Skeletal muscle cell (primary cell): ENCODE data around the gene LRP2.

Experiments used
- DNase-seq: peaks from one replicate; pipeline ENCODE4 v3.0.0-alpha.2; 2010; ENCODE audit warnings: low read depth
- H3K4me3 ChIP-seq: 2 replicates; pipeline ENCODE4 v1.5.1; 2011; ENCODE audit warnings: low read depth, mild to moderate bottlenecking, control low read depth, low read length, moderate library complexity

LRP2 gene

DNA sequence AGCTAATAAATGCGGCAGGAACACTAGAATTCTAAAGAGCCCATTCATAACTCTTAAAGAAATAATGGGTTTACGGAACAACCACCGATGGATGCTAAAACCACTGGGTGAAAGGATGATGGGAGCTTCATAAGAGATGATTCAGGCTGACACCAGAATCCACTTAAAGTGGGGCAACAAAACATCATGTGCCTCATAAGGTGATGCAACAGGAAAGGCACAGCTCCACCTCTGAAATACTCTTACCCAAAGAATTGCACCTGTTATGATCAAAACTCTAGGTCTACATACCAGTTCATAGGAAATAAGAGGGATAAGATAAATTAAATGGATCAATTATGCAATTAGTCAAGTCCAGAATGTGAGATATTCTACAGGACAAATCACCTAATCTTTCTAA is 161.6 kb downstream of the LRP2 start:
- no peak overlapping the region for H3K4me3 ChIP-seq
- no peak for DNase-seq

DNA sequence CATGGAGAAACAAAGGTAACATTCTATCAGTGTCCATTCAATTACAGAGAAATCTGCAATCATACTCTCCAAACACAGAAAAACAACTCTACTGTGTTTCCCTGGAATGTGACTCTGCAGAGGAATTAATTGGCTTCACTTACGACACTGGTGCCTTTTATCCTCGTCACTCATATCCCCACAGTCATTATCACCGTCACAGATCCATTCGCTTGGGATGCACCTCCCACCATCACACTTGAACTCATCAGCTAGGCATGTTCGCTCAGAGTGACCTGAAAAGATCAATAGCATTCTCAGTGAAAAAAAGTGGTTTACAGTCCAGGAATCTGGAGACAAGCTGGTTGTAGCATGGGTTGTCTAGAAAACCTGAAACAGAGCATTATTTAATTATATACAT is 168.7 kb downstream of the LRP2 start:
- DNase-seq, result no peak
- H3K4me3 ChIP-seq, result no peak overlapping the region

DNA sequence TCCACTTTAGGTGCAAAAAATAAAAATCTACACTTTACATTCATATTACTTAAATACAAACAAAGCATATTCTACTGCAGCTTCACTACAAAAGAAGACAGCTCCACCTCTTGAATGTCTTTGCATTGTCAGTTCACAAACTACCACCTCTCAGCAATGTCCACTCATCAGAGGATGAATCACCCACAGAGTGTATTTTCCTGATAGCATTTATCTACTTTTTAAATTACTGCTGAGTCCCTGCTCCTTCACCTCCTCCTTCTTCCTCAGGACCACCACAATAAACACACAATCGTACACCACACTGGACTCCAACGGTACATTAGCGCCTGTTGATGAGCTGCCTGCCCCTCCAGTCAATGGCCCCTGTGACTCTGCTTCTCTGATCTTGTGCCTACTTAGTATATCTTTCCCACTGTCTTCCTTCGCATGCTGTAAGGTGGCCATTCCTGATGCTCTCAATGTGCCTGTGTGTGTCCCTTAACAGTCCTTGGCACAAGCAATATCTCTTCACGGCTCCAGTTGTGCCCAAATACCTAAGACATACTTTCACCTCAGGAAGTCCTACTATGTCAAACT is 172.0 kb downstream of the LRP2 start:
- no peak overlapping the region for H3K4me3 ChIP-seq
- no peak for DNase-seq

DNA sequence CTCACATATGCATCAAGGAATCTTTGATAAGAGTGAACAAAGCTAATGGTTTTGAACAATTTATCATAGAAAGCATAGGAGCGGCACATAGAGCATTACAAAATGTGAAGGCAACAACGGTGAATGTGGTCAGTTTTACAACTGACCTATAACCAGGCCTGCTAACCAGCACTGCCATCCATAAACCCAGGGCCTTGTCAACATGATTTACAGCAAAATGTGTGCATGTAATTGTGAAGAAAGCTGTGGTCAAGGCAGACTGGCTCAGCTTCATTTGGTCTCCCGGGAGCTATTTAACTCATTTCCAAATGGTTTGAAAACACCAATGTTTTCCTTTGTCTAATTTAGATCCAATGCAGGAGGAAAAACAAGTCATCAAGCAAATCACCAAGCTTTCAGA is 173.2 kb downstream of the LRP2 start:
- DNase-seq, result no peak
- no peak overlapping the region for H3K4me3 ChIP-seq

DNA sequence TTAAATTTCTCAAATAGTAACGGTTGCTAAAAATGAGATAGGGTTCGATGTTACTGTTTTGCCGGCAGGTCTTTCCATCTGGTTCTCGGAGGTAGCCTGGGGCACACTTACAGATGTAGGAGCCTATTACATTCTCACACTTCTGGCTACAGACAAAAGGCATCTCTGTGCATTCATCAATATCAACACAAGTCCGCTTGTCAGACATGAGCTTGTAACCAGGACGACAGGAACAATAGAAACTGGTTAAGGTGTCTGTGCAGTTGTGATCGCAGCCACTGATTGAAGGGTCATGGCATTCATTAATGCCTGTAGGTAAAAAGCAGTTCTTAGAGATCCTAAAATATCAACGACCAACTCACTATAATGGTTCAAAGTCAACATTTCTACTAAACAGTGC is 176.6 kb downstream of the LRP2 start:
- no peak for DNase-seq
- H3K4me3 ChIP-seq, result no peak overlapping the region

DNA sequence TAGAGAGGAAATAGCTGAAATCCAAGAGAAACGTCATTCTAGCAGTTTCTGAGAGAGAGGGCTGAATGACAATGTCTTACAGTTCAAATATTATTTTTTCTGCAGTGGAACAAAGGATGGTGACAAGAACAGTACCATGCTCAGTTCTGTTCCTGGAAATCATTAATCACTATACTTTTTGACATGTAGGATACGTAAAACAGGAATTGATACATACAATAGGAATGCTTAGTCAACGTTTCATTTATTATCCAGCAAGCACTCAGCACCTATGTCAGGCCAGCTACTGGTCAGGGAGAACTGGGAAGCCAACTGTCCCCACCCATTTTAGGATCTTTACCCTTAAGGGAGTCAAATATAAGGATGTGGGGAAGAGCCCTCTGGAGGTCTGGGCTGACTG is 178.3 kb downstream of the LRP2 start:
- no peak overlapping the region for H3K4me3 ChIP-seq
- no peak for DNase-seq

DNA sequence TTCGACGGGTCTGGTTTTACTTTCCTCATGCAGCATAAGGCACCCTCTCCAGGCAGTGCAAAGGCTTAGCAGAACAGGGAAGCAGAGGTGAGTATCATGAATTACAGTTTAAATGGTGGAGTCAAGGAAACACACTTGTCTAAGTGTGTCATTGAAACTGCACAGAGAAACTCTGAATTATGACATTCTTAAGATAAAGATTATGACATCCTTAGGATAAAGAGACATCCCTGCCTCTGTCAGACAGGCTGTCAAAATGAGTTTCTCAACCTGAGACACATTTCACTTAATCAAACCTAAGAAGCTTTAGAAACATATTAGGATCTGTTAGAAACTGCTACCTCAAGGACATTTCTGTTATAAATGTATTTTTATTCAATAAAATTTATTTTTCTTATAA is 179.8 kb downstream of the LRP2 start:
- H3K4me3 ChIP-seq, result no peak overlapping the region
- DNase-seq, result no peak

DNA sequence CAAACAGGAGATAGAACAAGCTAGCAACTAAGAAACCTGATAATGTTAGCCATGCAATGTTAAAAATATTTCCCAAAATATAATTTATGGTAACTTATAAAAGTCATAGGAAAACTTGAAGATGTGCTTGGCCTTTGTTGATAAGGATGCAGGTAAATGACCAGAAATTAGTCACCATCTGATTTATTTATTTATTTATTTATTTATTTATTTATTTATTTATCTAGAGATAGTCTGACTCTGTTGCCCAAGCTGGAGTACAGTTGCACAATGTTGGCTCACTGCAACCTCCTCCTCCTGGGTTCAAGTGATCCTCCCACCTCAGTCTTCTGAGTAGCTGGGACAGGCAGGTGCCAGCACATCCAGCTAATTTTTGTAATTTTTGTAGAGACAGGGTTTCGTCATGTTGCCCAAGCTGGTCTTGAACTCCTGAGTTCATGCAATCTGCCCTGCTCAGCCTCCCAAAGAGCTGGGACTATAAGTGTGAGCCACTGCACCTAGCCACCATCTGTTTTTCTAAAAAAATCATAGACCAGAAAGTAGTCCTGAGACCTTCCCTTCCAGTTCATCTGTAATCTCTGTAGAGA is 183.4 kb downstream of the LRP2 start:
- no peak for DNase-seq
- no peak overlapping the region for H3K4me3 ChIP-seq

DNA sequence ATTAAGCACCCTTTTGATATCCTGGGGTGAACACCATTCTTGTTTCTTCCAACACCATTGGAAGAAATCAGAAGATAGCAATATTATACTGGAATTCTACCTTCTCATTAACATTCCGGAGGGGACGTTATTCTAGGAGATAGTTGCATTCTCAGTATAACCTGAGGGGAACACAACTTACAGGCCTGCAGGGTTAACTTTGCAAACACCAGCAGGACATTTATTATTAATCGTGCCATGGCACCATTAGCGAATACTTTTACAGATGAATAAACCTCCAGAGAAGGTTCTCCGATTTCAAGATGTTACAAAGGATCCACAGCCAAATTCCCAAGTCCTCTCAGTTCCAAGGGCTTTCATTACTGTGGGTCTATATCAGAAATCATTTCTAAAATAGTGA is 184.0 kb downstream of the LRP2 start:
- no peak for DNase-seq
- no peak overlapping the region for H3K4me3 ChIP-seq

DNA sequence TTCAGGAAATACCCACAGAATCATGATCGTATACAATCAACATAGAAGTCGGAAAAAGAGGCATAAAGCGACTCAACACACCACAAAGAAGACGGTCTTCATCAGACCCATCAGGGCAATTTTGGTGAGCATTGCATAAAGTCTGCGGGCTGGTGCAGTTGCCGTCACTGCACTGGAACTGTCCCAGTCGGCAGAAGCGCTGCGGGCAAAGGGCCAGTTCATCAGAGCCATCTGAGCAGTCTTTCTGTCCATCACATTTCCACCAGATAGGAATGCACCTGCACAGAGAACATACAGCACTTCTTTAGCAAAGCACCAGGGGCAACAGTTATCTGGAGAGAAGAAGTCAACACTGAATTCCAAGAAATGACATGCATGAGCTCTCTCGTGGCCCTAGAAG is 187.2 kb downstream of the LRP2 start:
- no peak overlapping the region for H3K4me3 ChIP-seq

DNA sequence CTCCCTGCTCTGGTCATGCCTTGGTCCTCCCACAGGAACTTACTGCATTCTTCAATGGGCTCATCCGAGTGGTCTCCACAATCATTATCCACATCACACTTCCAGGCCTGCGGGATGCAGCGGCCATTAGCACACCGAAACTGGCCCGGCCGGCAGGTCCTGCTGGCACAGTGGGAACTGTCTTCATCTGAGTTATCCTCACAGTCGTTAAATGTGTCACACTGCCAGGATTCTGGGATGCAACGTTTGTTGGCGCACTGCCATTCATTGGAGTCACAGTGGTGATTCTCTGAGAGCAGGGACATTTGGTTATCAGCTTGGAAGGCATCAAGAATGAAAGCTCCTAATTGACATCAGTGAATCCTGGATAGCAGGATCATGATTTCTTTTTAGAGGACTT is 188.5 kb downstream of the LRP2 start:
- no peak overlapping the region for H3K4me3 ChIP-seq

More for the DNA sequence above, 187.2 kb downstream of the LRP2 start:
- DNase-seq, result no peak

DNA sequence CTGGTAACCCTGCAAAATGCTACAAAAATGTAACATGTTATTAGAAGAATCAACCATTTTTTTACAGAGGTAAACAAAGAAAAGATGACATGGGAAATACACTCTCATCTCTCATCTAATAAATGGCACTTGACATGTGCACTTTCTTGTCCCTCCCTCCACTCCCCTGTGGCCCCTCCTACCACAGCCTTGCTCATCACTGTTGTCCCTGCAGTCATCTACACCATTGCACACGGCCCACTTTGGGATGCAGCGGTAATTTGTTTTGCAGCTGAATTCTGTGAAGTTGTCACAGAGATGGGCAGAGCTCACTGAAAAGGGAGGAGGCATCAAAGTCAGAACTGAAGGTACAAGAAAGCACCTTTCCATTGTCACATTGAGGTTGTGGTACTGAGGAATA is 189.4 kb downstream of the LRP2 start:
- DNase-seq, result no peak
- H3K4me3 ChIP-seq, result no peak overlapping the region

More for the DNA sequence above, 188.5 kb downstream of the LRP2 start:
- DNase-seq, result no peak

DNA sequence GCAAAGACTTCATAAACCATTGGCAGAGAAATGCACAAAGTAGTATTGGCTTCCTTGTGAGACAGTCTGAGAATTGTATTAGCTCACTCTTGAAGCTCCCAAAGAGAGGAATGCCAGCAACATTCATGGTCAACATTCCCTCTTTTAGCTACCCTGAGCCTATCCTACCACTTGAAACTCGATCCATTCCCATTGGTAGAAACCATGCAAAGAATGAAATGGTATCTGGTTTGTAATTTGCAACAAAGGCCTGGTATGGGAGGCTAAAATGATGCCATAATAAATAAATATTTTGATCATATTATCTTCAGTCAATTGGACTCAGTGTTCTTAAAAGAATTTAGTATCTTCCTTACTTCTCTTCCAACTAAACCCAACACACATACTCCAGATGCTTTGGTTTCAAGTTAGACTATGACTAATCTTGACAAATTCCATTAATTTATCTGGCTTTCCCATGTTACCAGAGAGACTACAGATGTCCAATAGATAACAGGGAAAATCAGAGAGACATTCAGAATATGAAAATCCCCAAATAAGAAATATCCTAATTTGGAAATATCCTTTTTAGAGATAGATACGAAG is 190.1 kb downstream of the LRP2 start:
- DNase-seq, result no peak

DNA sequence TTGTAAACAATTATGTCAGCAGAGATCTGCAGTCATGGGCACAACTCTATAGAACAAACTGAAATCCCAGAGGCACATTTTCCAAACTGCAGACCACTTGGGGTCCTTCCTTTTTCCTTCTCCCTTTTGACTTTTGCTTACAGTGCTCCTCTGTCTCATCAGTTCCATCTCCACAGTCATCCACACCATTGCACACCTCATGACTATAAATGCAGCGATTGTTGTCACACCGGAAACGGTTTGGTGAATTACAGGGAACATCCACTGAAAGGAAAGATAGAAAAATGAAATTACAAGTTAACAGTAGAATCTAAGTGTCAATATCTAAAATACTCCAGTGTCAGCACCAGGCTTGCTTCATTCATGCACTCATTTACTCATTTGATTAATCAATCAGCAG is 196.5 kb downstream of the LRP2 start:
- no peak for DNase-seq
- H3K4me3 ChIP-seq, result no peak overlapping the region

More for the DNA sequence above, 190.1 kb downstream of the LRP2 start:
- H3K4me3 ChIP-seq, result no peak overlapping the region

DNA sequence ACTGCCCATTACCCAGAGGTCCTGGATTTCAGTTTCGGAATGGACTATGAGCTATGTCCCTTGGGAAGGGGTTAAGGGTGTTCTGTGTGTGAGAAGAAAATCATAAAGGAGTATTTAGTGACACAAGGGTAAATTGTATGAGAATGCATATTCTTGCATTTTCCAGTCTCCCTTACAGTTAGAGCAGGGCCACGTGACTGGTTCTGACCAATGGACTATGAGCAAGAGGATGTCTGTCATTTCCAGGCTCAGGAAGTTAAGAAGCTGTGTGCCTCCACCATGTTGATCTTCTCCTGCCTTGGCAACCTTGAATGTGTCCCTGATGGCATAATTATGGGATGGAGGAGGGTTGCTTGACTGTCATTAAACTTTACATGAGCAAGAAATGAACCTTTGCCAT is 198.0 kb downstream of the LRP2 start:
- H3K4me3 ChIP-seq, result no peak overlapping the region
- DNase-seq, result no peak

DNA sequence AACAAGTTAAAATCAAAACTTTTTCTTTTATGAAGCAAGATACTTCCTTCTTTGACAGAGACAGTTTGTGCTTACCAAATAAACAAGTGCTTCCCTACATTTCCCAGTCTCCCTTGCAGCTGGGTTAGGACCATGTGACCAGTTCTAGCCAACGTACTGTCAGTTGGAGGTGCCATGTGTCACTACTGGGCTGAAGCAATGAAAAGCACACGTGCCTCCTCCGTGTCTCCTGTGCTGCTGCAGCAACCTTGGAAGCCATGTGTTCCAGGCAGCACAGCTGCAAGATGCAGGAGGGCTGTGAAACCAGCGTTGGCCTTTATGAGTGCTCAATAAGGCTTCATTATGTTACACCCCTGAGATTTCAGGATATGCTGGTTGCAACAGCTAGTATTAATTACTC is 199.7 kb downstream of the LRP2 start:
- no peak overlapping the region for H3K4me3 ChIP-seq
- no peak for DNase-seq

DNA sequence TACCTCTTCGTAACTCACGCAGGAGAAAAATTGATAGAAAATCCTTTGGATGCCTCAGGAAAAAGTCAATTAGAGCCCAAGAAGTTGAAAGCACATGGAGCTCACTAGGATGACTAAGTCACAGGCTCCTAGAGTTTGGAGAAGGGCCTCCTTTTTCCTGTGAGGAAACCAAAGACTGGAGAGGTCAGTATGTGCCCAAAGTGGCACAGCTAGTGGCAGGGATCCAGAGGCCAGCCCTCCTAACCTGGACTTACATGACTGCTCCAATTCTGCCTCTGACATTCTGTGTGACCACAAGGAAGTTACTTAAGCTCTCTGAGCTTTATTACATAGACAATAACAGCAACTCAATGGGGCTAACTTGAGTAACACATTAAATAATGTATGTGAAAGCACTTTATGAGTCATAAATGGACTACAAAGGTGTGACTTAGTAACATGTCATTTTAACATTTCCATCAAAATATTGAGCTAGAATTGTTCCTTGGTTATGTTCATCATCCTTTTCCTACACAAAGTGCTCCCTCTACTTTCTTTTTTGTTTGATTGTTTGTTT is 201.3 kb downstream of the LRP2 start:
- no peak for DNase-seq

DNA sequence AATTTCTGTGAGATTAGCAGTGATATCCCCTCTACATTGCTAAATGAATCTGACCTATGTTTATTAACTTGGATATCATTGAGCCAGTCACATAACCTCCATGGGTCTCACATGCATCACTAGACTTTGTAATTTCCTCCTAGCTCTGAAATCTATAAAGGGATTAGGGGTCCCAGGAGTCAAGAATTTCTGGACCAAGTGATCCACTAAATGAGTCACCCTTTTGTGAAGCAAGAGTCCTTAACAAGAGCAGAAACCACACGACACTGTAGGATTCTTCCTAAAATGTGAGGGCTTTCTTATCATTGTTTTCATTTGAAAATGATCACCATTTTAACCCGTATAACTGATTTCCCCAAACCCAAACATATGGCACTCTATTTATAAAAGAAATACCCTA is 202.6 kb downstream of the LRP2 start:
- H3K4me3 ChIP-seq, result no peak overlapping the region
- no peak for DNase-seq

More for the DNA sequence above, 201.3 kb downstream of the LRP2 start:
- H3K4me3 ChIP-seq, result no peak overlapping the region

DNA sequence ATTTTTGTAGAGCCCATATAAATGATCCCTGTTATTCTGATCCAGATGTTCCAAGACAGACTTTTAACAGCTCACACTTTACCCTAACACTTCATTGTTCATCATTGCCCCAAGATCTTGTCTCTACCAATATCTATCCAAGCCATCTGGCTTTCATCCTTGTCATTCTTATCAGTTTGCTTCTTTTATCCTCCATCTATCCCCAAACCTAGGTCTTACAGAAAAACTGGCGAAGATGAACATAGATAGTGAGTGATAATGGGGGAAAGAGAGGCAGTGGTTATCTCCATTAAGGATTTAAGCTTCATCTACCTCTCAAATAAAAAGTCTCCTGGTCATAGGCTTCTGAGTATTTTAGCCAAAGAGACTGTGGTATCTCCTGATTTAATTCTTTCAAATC is 203.5 kb downstream of the LRP2 start:
- DNase-seq, result no peak
- H3K4me3 ChIP-seq, result no peak overlapping the region

DNA sequence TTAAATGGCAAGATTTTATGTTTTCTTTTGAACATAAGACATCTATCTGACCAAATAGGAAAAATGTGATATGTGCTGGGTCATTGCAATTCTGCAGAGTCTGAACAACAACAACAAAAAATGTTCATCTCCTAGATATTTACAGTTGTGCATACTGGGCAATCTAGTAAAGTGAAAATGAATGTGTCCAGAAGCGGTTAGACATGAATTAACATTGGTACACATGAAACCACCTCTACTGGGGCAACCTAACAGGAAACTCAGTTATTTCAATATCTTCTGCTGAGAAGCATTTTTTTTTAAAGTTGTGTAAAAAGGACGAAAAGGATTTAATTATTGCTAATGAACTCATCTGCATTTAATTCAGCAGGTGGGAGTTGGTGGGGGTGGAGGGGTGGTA is 216.1 kb downstream of the LRP2 start:
- H3K4me3 ChIP-seq, result no peak overlapping the region
- DNase-seq, result no peak

DNA sequence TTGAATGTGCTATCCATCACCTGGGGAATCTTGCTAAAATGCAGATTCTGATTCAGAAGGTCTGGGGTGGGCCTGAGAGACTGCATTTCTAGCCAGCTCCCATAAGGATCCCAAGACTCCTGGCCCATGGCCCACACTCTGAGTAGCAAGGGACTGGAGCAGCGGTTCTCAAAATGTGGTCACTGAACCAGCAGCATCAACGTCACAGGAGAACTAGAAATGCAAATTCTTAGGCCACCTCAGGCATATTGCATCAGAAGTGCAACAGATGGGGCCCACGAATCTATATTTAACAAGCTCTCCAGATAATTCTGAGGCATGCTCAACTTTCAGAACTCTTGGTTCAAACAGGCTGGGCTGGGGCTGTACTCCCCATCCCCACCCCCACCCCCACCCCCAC is 218.3 kb downstream of the LRP2 start:
- no peak overlapping the region for H3K4me3 ChIP-seq
- no peak for DNase-seq
